GM12892 (cell line): ENCODE results near the gene NDUFB6.

Source experiments
- POLR2A ChIP-seq: IDR thresholded peaks from 2 replicates; pipeline ENCODE4 v1.6.1; 2011; ENCODE audit warnings: low read depth, low read length, control low read depth
- TAF1 ChIP-seq: IDR thresholded peaks from 2 replicates; pipeline ENCODE4 v1.6.1; 2011; ENCODE audit warnings: low read depth, mild to moderate bottlenecking, control low read depth, low read length, borderline replicate concordance

DNA sequence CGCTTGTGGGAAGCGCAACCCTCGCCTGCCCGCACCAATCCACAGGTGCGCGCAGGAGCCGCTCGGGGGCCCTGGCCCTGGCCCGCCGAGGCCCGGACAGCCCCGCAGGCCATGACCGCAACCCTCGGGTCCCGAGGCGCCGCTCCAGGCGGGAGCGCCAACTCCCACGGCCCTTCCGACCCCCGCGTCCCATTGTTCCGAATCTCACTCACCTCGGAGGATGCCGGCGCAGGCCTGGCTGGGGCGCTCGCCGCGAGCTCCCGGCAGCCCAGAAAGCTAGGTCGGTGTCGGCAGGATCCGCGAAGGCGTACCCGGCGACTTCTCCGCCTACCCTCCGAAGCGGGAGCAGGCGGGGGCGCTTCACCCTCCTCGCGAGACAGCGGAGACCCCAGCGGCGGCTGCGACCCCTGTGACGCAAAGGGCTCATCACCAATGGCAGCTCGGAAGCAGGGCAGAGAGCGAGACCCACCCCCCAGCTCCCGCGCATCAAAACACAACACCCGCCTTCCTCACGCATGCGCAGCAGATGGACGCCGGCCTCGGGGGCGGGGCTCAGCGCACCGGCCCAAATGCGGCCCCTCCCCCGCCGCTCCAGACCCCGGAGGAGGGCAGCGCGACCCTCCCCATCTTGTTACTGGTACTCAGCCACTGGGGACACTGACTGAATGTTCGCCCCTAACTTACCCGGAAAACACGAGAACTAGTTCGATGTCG, 22.2 kb downstream of the NDUFB6 start:
- TF ChIP-seq TAF1, result no peak
- TF ChIP-seq POLR2A, result peak; percentile 39; the same call in 1 of the 2 replicates
